Left kidney (tissue), 2 donors: ENCODE results near the gene ALK. TPM values are rescaled to one million over a fixed set of nuclear protein-coding genes. Genes with fewer than 3 reads are reported as not detected.

ENCODE experiments used
- DNase-seq: peaks from one replicate; pipeline ENCODE4 v3.0.0-alpha.2; 2013
- polyA plus RNA-seq: library from polyadenylated mRNA; unstranded; fragments of 120-200 nt; gene quantifications from one replicate; pipeline ENCODE4 v1.2.1, GENCODE V29; 2013; ENCODE audit not compliant: insufficient read length

ALK gene
- polyA plus RNA-seq, 1 donor: 0.55 TPM

GRCh38 chr2:29317801-29318485, 603.4 kb downstream of the ALK start:
- DNase-seq: no peak

- no peak for DNase-seq
These were observed 604.3 kb downstream of the ALK start for GRCh38 chr2:29317077-29317517.

GRCh38 chr2:29314816-29315571, 606.4 kb downstream of the ALK start:
- no peak for DNase-seq

- DNase-seq: no peak
These were observed 609.9 kb downstream of the ALK start for GRCh38 chr2:29311458-29311857.

GRCh38 chr2:29310650-29311348, 610.6 kb downstream of the ALK start:
- peak; percentile 77 for DNase-seq

GRCh38 chr2:29309090-29310029, 612.0 kb downstream of the ALK start:
- peak; percentile 69 for DNase-seq

GRCh38 chr2:29308366-29308765, 613.0 kb downstream of the ALK start:
- DNase-seq: no peak

GRCh38 chr2:29307519-29307918, 613.9 kb downstream of the ALK start:
- DNase-seq: no peak

- DNase-seq: no peak
These were observed 615.6 kb downstream of the ALK start for GRCh38 chr2:29305762-29306161.

- DNase-seq: no peak
These were observed 616.9 kb downstream of the ALK start for GRCh38 chr2:29304399-29305060.

- DNase-seq: no peak
These were observed 624.8 kb downstream of the ALK start for GRCh38 chr2:29296585-29296984.

GRCh38 chr2:29295845-29296244, 625.5 kb downstream of the ALK start:
- DNase-seq: no peak

GRCh38 chr2:29293830-29294438, 627.5 kb downstream of the ALK start:
- peak; percentile 69 for DNase-seq

- no peak for DNase-seq
These were observed 630.9 kb downstream of the ALK start for GRCh38 chr2:29290293-29291047.

- no peak for DNase-seq
These were observed 636.7 kb downstream of the ALK start for GRCh38 chr2:29284671-29285070.

- no peak for DNase-seq
These were observed 639.5 kb downstream of the ALK start for GRCh38 chr2:29281916-29282247.

GRCh38 chr2:29281086-29281915, 640.1 kb downstream of the ALK start:
- no peak for DNase-seq

- no peak for DNase-seq
These were observed 642.4 kb downstream of the ALK start for GRCh38 chr2:29278966-29279365.

GRCh38 chr2:29276151-29276550, 645.2 kb downstream of the ALK start:
- DNase-seq: no peak
